GM23248 (cell line): Measurements from ENCODE around the gene DIAPH3. TPM values are rescaled to one million over a fixed set of nuclear protein-coding genes. Genes with fewer than 3 reads are reported as not detected.

Experiments used
- DNase-seq: peaks from one replicate; pipeline ENCODE4 v3.0.0-alpha.2; 2015
- H2AFZ ChIP-seq: fragments of 200-600 bp; sonication (generic); 2 replicates; pipeline ENCODE4 v1.6.1; 2016; ENCODE audit warnings: antibody characterized with exemption
- H3F3A ChIP-seq: fragments of 200-600 bp; sonication (generic); 2 replicates; pipeline ENCODE4 v1.6.1; 2016; ENCODE audit warnings: mild to moderate bottlenecking, antibody characterized with exemption, mixed run types; ENCODE audit not compliant: insufficient read depth
- H3K27ac ChIP-seq: fragments of 200-600 bp; sonication (generic); 2 replicates; pipeline ENCODE4 v1.5.1; 2016; ENCODE audit warnings: mild to moderate bottlenecking
- H3K27me3 ChIP-seq: fragments of 200-600 bp; sonication (generic); replicated peaks from 2 replicates; pipeline ENCODE4 v1.6.1; 2016; ENCODE audit warnings: mild to moderate bottlenecking; ENCODE audit not compliant: insufficient read depth
- H3K36me3 ChIP-seq: fragments of 200-600 bp; sonication (generic); 2 replicates; pipeline ENCODE4 v1.6.1; 2016; ENCODE audit warnings: low read depth, mild to moderate bottlenecking
- H3K4me1 ChIP-seq: fragments of 200-600 bp; sonication (generic); 2 replicates; pipeline ENCODE4 v1.6.1; 2016; ENCODE audit warnings: mild to moderate bottlenecking; ENCODE audit not compliant: insufficient read depth
- H3K4me2 ChIP-seq: fragments of 200-600 bp; sonication (generic); one replicate; pipeline ENCODE4 v1.6.1; 2016; ENCODE audit warnings: mild to moderate bottlenecking; ENCODE audit not compliant: unreplicated experiment
- H3K4me3 ChIP-seq: fragments of 200-600 bp; sonication (generic); 2 replicates; pipeline ENCODE4 v1.5.1; 2016; ENCODE audit warnings: mild to moderate bottlenecking
- H3K79me2 ChIP-seq: fragments of 200-600 bp; sonication (generic); 2 replicates; pipeline ENCODE4 v1.6.1; 2016; ENCODE audit warnings: mild to moderate bottlenecking; ENCODE audit not compliant: insufficient read depth
- H3K9ac ChIP-seq: fragments of 200-600 bp; sonication (generic); 2 replicates; pipeline ENCODE4 v1.6.1; 2016; ENCODE audit warnings: mild to moderate bottlenecking
- H3K9me2 ChIP-seq: fragments of 200-600 bp; sonication (generic); 2 replicates; pipeline ENCODE4 v1.6.1; 2016; ENCODE audit warnings: mixed run types, mild to moderate bottlenecking, moderate library complexity; ENCODE audit not compliant: insufficient read depth
- H3K9me3 ChIP-seq: fragments of 200-600 bp; sonication (generic); one replicate; pipeline ENCODE4 v1.6.1; 2017; ENCODE audit warnings: low read depth
- H4K20me1 ChIP-seq: fragments of 200-600 bp; sonication (generic); 2 replicates; pipeline ENCODE4 v1.6.0; 2016; ENCODE audit not compliant: insufficient read depth
- EZH2 ChIP-seq: fragments of 200-600 bp; sonication (generic); IDR thresholded peaks from 2 replicates; pipeline ENCODE4 v1.6.1; 2018; ENCODE audit warnings: antibody characterized with exemption, mild to moderate bottlenecking; ENCODE audit not compliant: insufficient read depth, poor library complexity, severe bottlenecking
- EZH2phosphoT487 ChIP-seq: fragments of 200-600 bp; sonication (generic); IDR thresholded peaks from 2 replicates; pipeline ENCODE4 v1.6.1; 2018; ENCODE audit warnings: antibody characterized with exemption, moderate library complexity, mild to moderate bottlenecking, low read depth; ENCODE audit not compliant: insufficient read depth
- WGBS, 2 experiments: methylation state at CpG; one replicate each; pipeline ENCODE4 v1.1.6; 2015 to 2017; ENCODE audit warnings: low lambda C conversion rate in 2 of 2, low coverage in 1 of 2; ENCODE audit errors: missing lambda C conversion rate in 2 of 2; 5-methylcytosine and 5-hydroxymethylcytosine counted together
- in situ Hi-C: fragments of 300-500 bp; cut with MboI; formaldehyde crosslinking; loops from 2 replicates; pipeline ENCODE4 v1.15.0; 2020
- polyA plus RNA-seq: library from polyadenylated mRNA; unstranded; fragments of >200 nt; fragmentation: Nextera tagmentation; extraction: Ambion mirVana; gene quantifications from 2 replicates; pipeline ENCODE4 v1.2.1, GENCODE V29; 2016
- total RNA-seq: library from RNA; depleted of rRNA; stranded (reverse); fragments of >200 nt; shearing (Covaris generic); gene quantifications from 2 replicates; pipeline ENCODE4 v1.2.3, GENCODE V29; 2014

DIAPH3 gene
- total and polyA plus RNA-seq, 2 experiments from 2014 or later: 12.1 to 18.1 TPM

DNA sequence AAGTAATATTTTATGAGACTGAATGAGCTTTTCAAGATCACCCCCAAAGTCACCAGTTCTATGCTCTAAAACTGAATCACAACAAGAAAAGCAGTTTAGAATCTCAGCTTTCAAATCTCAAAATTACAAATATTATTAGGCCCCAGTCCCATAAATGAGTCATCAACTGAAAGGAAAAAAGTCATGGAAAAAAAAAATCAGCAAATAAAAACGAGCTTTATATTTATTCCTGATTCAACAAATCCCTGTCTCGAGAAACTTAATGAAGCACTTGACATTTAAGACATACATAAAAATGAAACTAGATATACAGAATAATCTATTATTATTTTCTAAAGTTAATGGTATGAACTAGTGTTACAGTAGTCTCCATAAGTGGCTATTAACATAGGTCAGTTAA is 203.0 kb downstream of the DIAPH3 start:
- no peaks in the 10 kb centered on the region for H3K9me3 ChIP-seq
- H3K4me3 ChIP-seq: no peak overlapping the region
- no peaks in the 10 kb centered on the region for H3F3A ChIP-seq
- H3K27me3 ChIP-seq: no peaks in the 10 kb centered on the region
- H3K4me1 ChIP-seq: no peaks in the 10 kb centered on the region
- H3K4me2 ChIP-seq: no peak overlapping the region
- DNase-seq: peak; percentile 32
- H3K36me3 ChIP-seq: no peaks in the 10 kb centered on the region
- H4K20me1 ChIP-seq: no peaks in the 10 kb centered on the region
- 0 out of 2 replicates have a peak overlapping the region, but pooled peaks have one; percentile 5 for H2AFZ ChIP-seq
- WGBS, 2 experiments: 6 to 14% methylated on average over 2 of the region's 2 CpGs
- no peak overlapping the region for H3K9ac ChIP-seq
- H3K27ac ChIP-seq: no peak overlapping the region
- no peak for TF ChIP-seq EZH2
- no peak for TF ChIP-seq EZH2phosphoT487
- H3K9me2 ChIP-seq: no peaks in the 10 kb centered on the region
- no peaks in the 10 kb centered on the region for H3K79me2 ChIP-seq
- in situ Hi-C loops: no loop called here

DNA sequence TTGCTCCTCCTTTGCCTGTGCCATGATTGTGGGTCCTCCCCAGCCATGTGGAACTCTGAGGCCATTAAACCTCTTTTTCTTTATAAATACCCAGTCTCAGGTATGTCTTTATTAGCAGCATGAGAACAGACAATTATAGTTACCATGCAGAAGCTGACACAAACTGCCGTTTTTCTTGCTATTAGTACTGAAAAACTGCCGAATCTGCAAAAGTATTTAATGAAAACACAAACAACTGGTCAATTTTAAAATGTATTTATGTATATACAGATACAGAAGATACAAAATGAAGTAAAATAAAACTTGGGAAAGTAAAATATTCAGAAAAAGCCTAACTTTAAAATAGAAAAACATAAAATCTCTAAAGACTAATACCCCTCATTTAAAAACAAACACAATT is 206.3 kb downstream of the DIAPH3 start:
- no peaks in the 10 kb centered on the region for H4K20me1 ChIP-seq
- no peak for DNase-seq
- WGBS, 2 experiments: 95 to 98% methylated on average over 2 of the region's 2 CpGs

DNA sequence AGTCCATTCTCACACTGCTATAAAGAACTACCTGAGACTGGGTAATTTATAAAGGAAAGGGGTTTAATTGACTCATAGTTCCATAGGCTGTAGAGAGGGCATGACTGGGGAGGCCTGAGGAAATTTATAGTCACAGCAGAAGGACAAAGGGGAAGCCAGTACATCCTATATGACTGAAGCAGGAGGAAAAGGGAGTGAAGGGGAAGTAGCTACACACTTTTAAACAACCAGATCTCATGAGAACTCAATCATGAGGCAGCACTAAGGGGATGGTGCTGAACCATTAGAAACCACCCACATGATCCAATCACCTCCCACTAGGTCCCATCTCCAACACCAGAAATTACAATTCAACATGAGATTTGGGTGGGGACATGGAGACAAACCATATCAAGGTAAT is 209.1 kb downstream of the DIAPH3 start:
- H3K4me3 ChIP-seq: no peak overlapping the region
- H3K9me3 ChIP-seq: no peaks in the 10 kb centered on the region
- no peak overlapping the region for H3K4me2 ChIP-seq
- no peaks in the 10 kb centered on the region for H3F3A ChIP-seq
- H3K9ac ChIP-seq: no peak overlapping the region
- no peaks in the 10 kb centered on the region for H3K9me2 ChIP-seq
- H2AFZ ChIP-seq: no peak overlapping the region
- no peak overlapping the region for H3K27ac ChIP-seq
- H3K79me2 ChIP-seq: no peaks in the 10 kb centered on the region
- no peak for DNase-seq
- TF ChIP-seq EZH2: no peak
- TF ChIP-seq EZH2phosphoT487: no peak
- H3K27me3 ChIP-seq: no peaks in the 10 kb centered on the region
- in situ Hi-C loops: no loop called here
- H3K4me1 ChIP-seq: peaks cover 9% of the 10 kb centered on the region; the same call in 1 of the 2 replicates
- no peaks in the 10 kb centered on the region for H4K20me1 ChIP-seq
- no peaks in the 10 kb centered on the region for H3K36me3 ChIP-seq

More for the DNA sequence above, 206.3 kb downstream of the DIAPH3 start:
- no peaks in the 10 kb centered on the region for H3K9me3 ChIP-seq
- no peak overlapping the region for H3K4me3 ChIP-seq
- no peaks in the 10 kb centered on the region for H3F3A ChIP-seq
- H2AFZ ChIP-seq: no peak overlapping the region
- H3K9ac ChIP-seq: no peak overlapping the region
- no peak overlapping the region for H3K4me2 ChIP-seq
- H3K27ac ChIP-seq: no peak overlapping the region
- no peaks in the 10 kb centered on the region for H3K79me2 ChIP-seq
- no peaks in the 10 kb centered on the region for H3K9me2 ChIP-seq
- H3K4me1 ChIP-seq: no peaks in the 10 kb centered on the region
- no peaks in the 10 kb centered on the region for H3K27me3 ChIP-seq
- in situ Hi-C loops: no loop called here
- no peaks in the 10 kb centered on the region for H3K36me3 ChIP-seq
- no peak for TF ChIP-seq EZH2
- TF ChIP-seq EZH2phosphoT487: no peak

DNA sequence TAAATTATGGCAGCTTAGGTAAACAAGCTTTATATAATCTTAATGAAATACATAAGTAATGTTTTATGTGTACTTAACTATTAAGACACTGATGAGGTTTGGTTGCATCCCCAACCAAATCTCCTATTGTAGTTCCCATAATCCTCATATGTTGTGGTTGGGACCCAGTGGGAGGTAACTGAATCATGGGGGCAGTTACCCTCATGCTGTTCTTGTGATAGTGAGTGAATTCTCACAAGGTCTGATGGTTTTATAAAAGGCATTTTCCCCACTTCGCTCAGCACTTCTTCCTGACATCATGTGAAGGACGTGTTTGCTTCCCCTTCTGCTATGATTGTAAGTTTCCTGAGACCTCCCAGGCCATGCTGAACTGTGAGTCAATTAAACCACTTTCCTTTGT is 212.7 kb downstream of the DIAPH3 start:
- H3K27ac ChIP-seq: no peak overlapping the region
- H3K9me2 ChIP-seq: no peaks in the 10 kb centered on the region
- no peak for DNase-seq
- H2AFZ ChIP-seq: no peak overlapping the region
- no peak overlapping the region for H3K4me2 ChIP-seq
- no peaks in the 10 kb centered on the region for H3K79me2 ChIP-seq
- H3K4me3 ChIP-seq: no peak overlapping the region
- peaks cover 9% of the 10 kb centered on the region; the same call in 1 of the 2 replicates for H3K4me1 ChIP-seq
- no peaks in the 10 kb centered on the region for H3K27me3 ChIP-seq
- no peaks in the 10 kb centered on the region for H3K36me3 ChIP-seq
- TF ChIP-seq EZH2phosphoT487 (no peak), EZH2 (no peak)
- H4K20me1 ChIP-seq: no peaks in the 10 kb centered on the region
- no peak overlapping the region for H3K9ac ChIP-seq
- H3K9me3 ChIP-seq: no peaks in the 10 kb centered on the region
- 94 to 96% methylated on average over 2 of the region's 2 CpGs for WGBS, 2 experiments
- no peaks in the 10 kb centered on the region for H3F3A ChIP-seq
- in situ Hi-C loops: no loop called here

DNA sequence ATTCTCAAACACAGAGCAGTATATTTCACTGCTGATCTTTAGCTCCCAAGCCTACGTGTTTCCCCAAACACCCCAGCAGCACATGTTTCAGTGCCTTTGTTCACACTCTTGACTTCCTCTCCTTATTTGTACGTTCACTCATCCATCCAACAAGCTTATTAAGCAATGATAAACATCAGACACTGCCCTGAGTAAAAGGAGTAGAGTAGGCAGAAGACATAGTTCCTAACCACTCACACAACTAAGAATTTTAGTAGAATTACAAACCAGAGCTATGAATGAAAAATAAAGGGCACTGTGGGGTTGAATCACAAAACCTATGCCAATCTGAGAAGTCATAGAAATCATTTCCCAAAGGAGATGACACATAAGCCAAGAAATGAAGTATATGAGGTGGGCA is 213.5 kb downstream of the DIAPH3 start:
- Histone ChIP-seq H3K4me3 (no peak overlapping the region), H3K4me2 (no peak overlapping the region), H3K9me3 (no peaks in the 10 kb centered on the region), H3K9me2 (no peaks in the 10 kb centered on the region), H2AFZ (no peak overlapping the region), H3K27me3 (no peaks in the 10 kb centered on the region), H3K9ac (no peak overlapping the region), H3K36me3 (no peaks in the 10 kb centered on the region), H4K20me1 (no peaks in the 10 kb centered on the region), H3K4me1 (peaks cover 9% of the 10 kb centered on the region; the same call in 1 of the 2 replicates), H3F3A (no peaks in the 10 kb centered on the region), H3K27ac (no peak overlapping the region), H3K79me2 (no peaks in the 10 kb centered on the region)
- TF ChIP-seq EZH2phosphoT487: no peak
- TF ChIP-seq EZH2: no peak
- DNase-seq: peak; percentile 51
- WGBS, 2 experiments: 87 to 93% methylated on average over 2 of the region's 2 CpGs
- in situ Hi-C loops: no loop called here
